Activated naive CD4-positive, alpha-beta T cell treated with Interleukin-2 at 50 U/mL for 16 hours (primary cell): ENCODE data around the gene CSPG4.
"Not testable (repeated sequence)": the region's sequence is repeated elsewhere in the genome, so short reads cannot be mapped to it uniquely, and the experiment has no call there.

Experiments used
- DNase-seq: peaks from one replicate; pipeline ENCODE4 v3.0.0-alpha.2; 2020

CSPG4 gene

GRCh38 chr15:75723847-75724660 lies 11.4 kb upstream of the CSPG4 start:
- peak; percentile 46 for DNase-seq

GRCh38 chr15:75723171-75723846 lies 10.7 kb upstream of the CSPG4 start:
- DNase-seq: no peak

GRCh38 chr15:75721923-75722870 lies 9.5 kb upstream of the CSPG4 start:
- DNase-seq: no peak

- DNase-seq: no peak
These were observed 8.9 kb upstream of the CSPG4 start for GRCh38 chr15:75721480-75721922.

GRCh38 chr15:75720787-75721479 lies 8.3 kb upstream of the CSPG4 start:
- peak; percentile 33 for DNase-seq

- DNase-seq: no peak
These were observed 7.6 kb upstream of the CSPG4 start for GRCh38 chr15:75720297-75720696.

- DNase-seq: no peak
These were observed 5.7 kb upstream of the CSPG4 start for GRCh38 chr15:75718328-75718727.

- DNase-seq: not testable (repeated sequence)
These were observed 4.4 kb upstream of the CSPG4 start for GRCh38 chr15:75717001-75717400.

GRCh38 chr15:75716249-75716950 lies 3.8 kb upstream of the CSPG4 start:
- DNase-seq: not testable (repeated sequence)

GRCh38 chr15:75715312-75715832 lies 2.7 kb upstream of the CSPG4 start:
- not testable (repeated sequence) for DNase-seq

- no peak for DNase-seq
These were observed 1.5 kb upstream of the CSPG4 start for GRCh38 chr15:75714195-75714594.

- no peak for DNase-seq
These were observed 769 bp upstream of the CSPG4 start for GRCh38 chr15:75713338-75713895.

GRCh38 chr15:75711495-75711894 lies 1.2 kb downstream of the CSPG4 start:
- DNase-seq: not testable (repeated sequence)

- not testable (repeated sequence) for DNase-seq
These were observed 1.8 kb downstream of the CSPG4 start for GRCh38 chr15:75710874-75711273.

- not testable (repeated sequence) for DNase-seq
These were observed 3.2 kb downstream of the CSPG4 start for GRCh38 chr15:75709458-75709857.

GRCh38 chr15:75706682-75706954 lies 6.0 kb downstream of the CSPG4 start:
- no peak for DNase-seq

- DNase-seq: no peak
These were observed 6.6 kb downstream of the CSPG4 start for GRCh38 chr15:75705854-75706681.

GRCh38 chr15:75705375-75705774 lies 7.3 kb downstream of the CSPG4 start:
- DNase-seq: not testable (repeated sequence)

GRCh38 chr15:75704618-75705017 lies 8.0 kb downstream of the CSPG4 start:
- no peak for DNase-seq

- no peak for DNase-seq
These were observed 8.4 kb downstream of the CSPG4 start for GRCh38 chr15:75704263-75704615.
